Sciatic nerve (tissue), 2 donors: ENCODE data around the gene DUSP5. TPM values are rescaled to one million over a fixed set of nuclear protein-coding genes. Genes with fewer than 3 reads are reported as not detected.
"Not testable (repeated sequence)": the region's sequence is repeated elsewhere in the genome, so short reads cannot be mapped to it uniquely, and the experiment has no call there.

Experiments
- ATAC-seq: fragments of 200-7000 bp; cut with Tn5 transposase; one replicate; pipeline ENCODE4 v1.9.1; 2020; ENCODE audit warnings: mild to moderate bottlenecking, moderate library complexity
- DNase-seq: peaks from one replicate; pipeline ENCODE4 v3.0.0-alpha.2; 2020; ENCODE audit warnings: low spot score
- intact Hi-C: fragments of 100-400 bp; cut with DNase I; formaldehyde crosslinking; loops from one replicate; pipeline ENCODE4 v1.14.2; 2022
- total RNA-seq: library from RNA; stranded (reverse); fragmentation: NEBNext Ultra II Directional; extraction: Animal tissue kit (Norgen Biotek cat#: 25700); gene quantifications from one replicate; pipeline ENCODE4 v1.2.1, GENCODE V29; 2021
- donor health status: DM: no; HTN: no; CAD: no.
- donor health status: DM: no; HTN: no; CAD: no.

Gene DUSP5
- total RNA-seq, 1 donor from 2014 or later, result 53.5 TPM

DNA sequence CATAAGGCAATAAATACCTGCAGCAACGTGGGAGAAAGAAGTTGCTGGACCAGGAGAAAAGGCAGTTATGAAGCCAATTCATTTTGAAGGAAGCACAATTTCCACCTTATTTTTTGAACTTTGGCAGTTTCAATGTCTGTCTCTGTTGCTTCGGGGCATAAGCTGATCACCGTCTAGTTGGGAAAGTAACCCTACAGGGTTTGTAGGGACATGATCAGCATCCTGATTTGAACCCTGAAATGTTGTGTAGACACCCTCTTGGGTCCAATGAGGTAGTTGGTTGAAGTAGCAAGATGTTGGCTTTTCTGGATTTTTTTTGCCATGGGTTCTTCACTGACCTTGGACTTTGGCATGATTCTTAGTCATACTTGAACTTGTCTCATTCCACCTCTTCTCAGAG lies 13.0 kb downstream of the DUSP5 start:
- intact Hi-C loops, result no loop called here
- DNase-seq, result no peak
- no peak for ATAC-seq

DNA sequence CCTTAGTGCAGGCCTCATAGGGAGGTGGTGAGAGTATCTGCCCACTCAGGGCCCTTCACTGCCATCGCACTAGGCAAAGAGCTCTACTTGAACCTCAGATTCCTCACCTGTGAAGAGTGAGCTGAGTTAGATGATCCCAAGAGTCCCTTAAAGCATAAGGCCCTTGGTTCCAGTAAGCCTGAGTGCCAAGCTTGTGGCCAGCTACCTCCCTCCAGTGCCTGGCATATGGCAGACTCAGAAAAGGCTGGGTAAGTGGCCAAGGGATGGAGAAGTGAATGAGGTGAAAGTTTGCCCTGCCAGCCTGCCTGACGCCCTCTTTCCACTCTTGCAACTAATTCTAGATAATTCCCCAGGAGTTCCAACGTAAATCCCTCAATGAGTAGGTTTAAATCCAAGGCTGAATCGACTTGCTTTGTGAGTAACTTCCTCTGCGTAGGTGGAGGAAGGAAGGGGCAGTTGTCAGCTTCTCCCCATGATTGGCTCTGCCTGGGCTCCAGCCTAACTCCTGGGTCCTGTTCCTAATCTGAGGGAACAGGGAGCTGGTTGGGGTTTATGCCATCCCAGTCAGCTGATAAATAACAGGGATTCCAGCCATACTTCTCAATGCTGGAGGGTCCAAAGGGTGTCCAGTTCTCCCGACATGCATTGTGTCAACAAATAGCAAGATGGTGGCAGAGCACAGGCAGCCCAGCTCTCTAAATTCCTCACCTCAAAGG lies 14.2 kb downstream of the DUSP5 start:
- DNase-seq (peak; percentile 23), ATAC-seq (peak; percentile 6)
- intact Hi-C loops, result no loop called here

- DNase-seq (peak; percentile 45), ATAC-seq (peak; percentile 23)
- intact Hi-C loops, result no loop called here
Observed at GRCh38 chr10:110512461-110513187, 14.9 kb downstream of the DUSP5 start.

DNA sequence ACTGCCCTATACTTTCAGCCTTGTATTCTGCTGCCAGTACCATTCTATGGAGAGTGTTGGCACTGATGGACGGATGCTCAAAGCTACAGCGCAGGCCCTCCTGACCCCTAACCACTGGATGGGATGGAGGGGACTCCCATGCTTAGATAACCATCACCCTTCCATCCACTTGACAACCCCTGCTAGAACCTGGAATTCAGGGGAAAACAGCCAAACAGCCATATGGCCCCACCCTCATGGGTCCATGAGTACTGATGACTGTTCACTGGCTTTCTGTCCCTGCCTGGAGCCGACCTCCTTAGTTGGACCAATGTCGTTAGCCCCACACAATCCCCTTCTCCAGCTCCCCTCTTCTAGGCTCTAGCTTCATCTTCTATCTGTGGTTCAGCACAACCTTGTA lies 16.2 kb downstream of the DUSP5 start:
- ATAC-seq (no peak), DNase-seq (peak; percentile 14)

DNA sequence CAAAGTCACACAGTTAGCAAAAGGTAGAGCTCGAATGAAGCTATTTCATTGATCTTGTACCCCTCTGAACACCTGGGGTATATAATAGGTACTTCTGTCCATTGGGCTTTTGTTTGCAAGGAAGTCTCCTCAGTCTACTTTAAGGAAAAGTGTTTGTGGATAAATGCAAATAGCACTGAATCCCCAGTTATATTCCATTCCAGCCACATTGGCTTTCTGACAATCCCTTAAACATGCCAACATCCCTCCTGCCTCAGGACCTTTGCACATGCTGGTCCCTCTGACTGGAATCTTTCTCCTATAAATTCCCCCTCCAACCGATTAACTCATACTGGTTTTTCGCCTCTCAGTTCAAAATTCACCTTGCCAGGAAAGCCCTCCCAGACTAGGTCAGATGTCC lies 17.1 kb downstream of the DUSP5 start:
- no peak for DNase-seq
- intact Hi-C loops, result no loop called here
- ATAC-seq, result no peak

More for the DNA sequence above, 16.2 kb downstream of the DUSP5 start:
- intact Hi-C loops, result no loop called here

DNA sequence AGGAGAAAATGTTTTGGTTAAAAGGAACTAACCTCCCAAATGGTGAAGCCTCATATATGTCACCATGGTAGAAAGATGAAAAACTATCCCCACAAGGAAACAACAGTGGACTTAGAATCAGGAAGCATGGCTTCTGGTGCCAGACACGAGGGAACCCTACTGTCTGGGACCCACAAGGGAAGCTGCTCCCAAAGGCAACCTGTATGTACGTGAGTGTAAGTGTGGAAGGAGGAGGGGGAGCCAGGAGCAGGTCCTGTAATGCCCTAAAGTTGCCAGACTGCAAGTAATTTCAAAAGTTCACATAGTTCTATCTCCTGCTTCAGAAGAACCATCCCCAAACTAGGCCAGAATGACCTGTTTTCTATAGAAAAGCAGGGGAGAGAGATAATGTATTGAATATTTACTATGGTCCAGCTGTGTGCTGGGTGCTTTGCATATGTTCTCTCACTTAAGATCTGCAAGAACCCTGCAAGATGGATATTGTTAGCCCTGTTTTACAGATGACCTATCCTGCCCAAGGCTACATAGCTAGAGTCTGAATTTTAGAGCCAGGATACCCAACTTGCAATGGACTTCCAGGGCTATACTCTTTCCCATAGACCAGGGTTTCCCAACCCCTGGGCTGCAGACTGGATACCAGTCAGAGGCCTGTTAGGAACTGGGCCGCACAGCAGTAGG lies 19.2 kb downstream of the DUSP5 start:
- no peak for DNase-seq
- intact Hi-C loops, result no loop called here
- no peak for ATAC-seq

GRCh38 chr10:110522365-110522988 lies 24.8 kb downstream of the DUSP5 start:
- intact Hi-C loops, result no loop called here
- ATAC-seq (no peak), DNase-seq (no peak)

- no peak for ATAC-seq
- intact Hi-C loops, result no loop called here
Observed at GRCh38 chr10:110523736-110524135, 26.0 kb downstream of the DUSP5 start.

DNA sequence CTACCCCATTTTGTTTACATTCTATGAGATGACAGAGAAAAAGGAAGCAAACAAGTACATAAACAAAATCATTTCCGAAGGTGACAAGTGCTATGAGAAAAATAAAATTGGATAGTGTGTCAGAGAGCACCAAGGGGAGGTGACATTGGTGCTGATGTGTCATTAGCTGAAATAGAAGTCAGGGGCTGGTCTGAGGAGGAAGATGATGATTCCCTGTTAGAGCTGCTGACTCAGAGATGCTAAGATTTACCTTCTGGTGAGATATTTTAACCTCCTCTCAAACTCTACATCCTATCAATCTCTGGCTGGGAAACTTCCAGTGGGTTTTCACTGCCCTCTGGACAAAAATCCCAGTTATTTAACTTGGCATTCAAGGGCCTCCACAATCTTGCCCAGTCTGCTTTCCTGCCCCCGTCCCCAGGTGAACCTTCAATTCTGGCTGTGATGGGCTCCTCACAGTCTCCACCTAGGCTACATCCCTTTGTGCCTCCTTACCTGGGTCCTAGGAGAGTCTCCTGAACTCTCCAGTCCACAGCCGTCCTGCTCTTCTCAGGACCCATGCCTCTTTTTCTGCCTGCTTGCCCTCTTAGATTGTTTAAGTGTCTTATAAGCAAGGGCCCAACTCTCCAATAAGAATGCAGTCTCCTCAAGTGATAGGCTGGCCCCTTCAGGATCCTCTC lies 26.6 kb downstream of the DUSP5 start:
- DNase-seq (peak; percentile 14), ATAC-seq (no peak)
- intact Hi-C loops, result no loop called here

More at GRCh38 chr10:110523736-110524135, 26.0 kb downstream of the DUSP5 start:
- DNase-seq, result no peak

- ATAC-seq, result no peak
- intact Hi-C loops, result no loop called here
- DNase-seq, result peak; percentile 28
Observed at GRCh38 chr10:110524859-110525232, 27.1 kb downstream of the DUSP5 start.

GRCh38 chr10:110525349-110526260 lies 27.9 kb downstream of the DUSP5 start:
- intact Hi-C loops, result no loop called here
- ATAC-seq, result no peak
- peak; percentile 22 for DNase-seq

DNA sequence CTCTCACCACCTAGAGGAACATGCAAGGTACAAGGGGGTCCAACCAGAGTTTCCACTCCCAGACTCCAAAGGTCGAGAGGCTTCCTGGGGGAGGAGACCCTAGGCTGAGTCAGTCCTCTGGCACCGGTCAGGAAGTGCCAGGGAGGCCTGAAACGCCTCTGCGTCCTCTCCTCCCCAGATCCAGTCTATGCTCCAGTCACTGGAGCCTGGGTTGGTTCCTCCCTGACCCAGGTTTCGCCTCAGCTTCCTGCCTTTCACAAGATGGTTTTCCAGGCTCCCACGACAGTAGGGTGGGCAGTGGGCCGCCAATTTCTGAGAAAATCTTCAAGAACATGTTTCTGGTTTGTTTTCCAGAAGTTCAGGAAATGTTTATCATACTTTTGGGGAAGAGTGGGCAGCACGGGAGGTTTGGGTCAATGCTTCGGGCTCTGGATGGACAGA lies 30.0 kb downstream of the DUSP5 start:
- DNase-seq (no peak), ATAC-seq (no peak)
- intact Hi-C loops, result no loop called here

DNA sequence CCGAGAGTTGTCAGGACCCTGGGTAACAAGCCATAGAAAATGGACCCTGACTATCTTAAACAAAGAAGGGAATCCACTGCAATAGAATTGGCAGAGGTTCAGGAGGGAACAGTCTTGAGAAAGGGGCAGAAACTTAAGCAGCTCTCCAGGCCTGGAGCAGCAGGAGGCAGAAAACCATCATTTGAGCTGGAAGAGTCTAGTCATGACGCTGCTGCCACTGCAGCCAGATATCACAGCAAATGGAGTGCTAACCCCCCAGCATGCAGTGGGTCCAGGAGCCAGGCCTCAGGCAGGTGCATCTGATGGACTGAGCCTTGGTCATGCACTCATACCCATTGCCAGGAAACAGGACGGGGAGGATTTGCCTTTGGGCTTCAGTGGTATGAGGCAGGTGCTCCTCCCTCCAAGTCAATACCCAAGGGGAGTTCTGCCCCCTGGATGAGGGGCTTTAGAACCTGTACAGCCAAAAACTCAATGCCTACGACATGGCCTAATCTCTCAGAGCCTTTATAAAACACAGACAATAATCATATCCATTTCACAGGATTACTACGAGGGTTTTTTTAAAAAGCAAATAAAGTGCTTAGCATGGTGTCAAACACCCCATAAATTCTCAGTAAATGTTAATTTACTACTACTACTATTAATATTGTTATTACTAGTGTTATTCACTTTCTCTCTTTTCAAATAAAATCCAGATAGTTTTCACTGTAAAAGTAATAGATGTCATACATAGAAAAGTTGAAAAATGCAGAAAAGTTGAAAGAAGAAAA lies 30.7 kb downstream of the DUSP5 start:
- intact Hi-C loops, result no loop called here
- ATAC-seq (no peak), DNase-seq (peak; percentile 22)

- ATAC-seq, intact Hi-C loops: not testable (repeated sequence)
Observed at GRCh38 chr10:110528997-110529524, 31.4 kb downstream of the DUSP5 start.

DNA sequence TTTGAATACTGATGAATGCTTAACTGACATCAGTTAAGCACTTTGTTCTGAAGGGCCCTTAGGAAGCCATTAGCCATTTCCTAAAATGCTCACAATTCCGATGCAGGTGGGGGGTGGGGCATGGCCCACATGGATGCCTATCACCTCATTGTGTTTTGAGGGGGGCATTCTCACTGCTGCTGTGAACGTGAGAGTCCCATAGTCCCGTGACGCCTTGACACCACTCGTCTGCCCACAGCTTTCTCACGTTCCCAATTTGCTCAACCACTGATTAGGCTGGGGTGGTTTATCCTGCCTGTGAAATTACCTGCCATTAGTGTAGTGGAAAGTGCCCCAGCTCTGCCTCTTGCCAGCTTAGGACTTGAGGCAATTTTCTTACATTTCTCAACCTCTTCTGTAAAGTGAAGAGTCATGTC lies 31.9 kb downstream of the DUSP5 start:
- DNase-seq (peak; percentile 47), ATAC-seq (no peak)
- intact Hi-C loops, result no loop called here

More at GRCh38 chr10:110528997-110529524, 31.4 kb downstream of the DUSP5 start:
- peak; percentile 30 for DNase-seq

DNA sequence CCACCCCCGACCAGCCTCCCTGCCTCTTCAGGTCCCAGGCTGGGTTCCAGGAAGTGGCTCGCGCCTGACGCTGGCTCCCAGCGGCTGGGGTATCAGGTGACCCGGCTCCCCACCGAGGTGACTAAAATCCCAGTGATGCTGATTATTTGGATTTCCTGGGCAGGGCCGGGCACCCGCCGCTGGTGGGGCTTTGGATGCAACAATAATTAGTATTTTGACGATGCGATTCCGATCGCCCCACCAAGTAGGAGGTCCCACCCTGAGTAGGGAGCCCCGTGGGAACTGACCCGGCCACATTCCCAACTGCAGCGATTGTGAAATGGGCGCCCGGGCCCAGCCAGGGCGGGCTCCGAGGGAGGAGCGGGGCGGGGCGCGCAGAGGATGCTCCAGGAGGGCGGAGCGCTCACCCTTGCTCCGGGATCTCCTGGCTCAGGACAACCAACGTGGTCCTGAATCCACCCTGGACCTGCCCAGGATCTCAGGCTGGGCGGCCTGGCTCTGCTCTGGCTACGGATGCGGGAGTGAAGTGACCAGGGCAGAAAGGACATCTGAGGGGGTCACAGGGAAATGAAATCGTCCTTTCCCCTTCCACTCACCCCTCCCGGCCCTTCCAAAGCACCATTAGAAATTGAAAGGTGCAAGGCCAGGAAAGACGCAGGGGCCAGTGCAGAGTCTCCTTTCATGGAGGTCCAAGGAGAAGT lies 32.6 kb downstream of the DUSP5 start:
- intact Hi-C loops, result no loop called here
- ATAC-seq, result peak; percentile 95
- peak; percentile 81 for DNase-seq
